Hematopoietic multipotent progenitor cell (in vitro differentiated cells): Measurements from ENCODE around the gene OR4M1. TPM values are rescaled to one million over a fixed set of nuclear protein-coding genes. Genes with fewer than 3 reads are reported as not detected.
"Not testable (repeated sequence)": the region's sequence is repeated elsewhere in the genome, so short reads cannot be mapped to it uniquely, and the experiment has no call there.

Experiments
- DNase-seq, 3 donors: peaks; one replicate each; pipeline ENCODE4 v3.0.0-alpha.2; 2011 to 2015; ENCODE audit warnings: low read depth in 2 of 3, low spot score in 2 of 3
- total RNA-seq: library from RNA; depleted of rRNA; stranded (reverse); fragments of >200 nt; gene quantifications from one replicate; pipeline ENCODE4 v1.2.3, GENCODE V29; 2012

Gene OR4M1
- total RNA-seq: under 0.01 TPM

DNA sequence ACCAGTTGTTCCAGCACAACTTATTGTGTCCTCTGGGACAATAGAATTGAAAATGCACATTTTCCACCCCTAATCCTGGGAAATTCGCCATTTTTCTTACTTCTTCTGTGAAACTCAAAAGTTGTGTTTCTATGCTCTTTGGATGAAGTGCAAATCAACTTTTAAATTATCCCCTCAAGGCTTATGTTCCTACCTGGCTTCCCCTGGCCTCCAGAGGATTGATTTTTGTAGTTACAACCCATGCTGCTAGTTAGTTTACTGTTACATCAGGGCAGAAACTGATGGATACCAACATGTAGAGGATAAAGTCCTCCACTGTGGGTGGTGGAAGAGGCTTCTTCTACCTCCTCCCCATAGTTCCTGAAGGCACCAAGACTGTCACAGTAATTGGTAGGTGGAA, at the start of gene OR4M1:
Gene OR4M1 (plus strand): TSS at position 301 of the 400 bp plus-strand sequence. CDS start 6,819 bp downstream, outside the sequence.
- not testable (repeated sequence) for DNase-seq

DNA sequence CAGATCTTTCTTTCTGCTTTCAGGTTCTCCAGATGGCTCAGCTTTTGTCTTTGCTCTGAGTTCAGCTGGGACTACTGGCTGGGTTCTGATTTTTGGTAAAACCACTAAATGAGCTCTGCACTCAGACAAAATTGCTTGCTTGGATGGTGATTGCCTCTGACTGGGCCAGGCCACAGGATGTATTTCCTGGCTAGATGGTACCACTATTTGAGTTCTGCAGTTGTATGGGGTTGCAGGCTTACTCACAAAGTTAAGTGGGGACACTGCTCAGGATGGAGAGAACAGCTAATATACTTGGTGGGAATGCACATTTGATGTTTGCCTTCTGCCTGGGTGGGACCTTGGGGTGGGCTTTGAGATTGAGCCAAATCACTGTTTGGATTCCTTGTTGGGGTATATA, 43.9 kb upstream of the OR4M1 start:
- no peak for DNase-seq

DNA sequence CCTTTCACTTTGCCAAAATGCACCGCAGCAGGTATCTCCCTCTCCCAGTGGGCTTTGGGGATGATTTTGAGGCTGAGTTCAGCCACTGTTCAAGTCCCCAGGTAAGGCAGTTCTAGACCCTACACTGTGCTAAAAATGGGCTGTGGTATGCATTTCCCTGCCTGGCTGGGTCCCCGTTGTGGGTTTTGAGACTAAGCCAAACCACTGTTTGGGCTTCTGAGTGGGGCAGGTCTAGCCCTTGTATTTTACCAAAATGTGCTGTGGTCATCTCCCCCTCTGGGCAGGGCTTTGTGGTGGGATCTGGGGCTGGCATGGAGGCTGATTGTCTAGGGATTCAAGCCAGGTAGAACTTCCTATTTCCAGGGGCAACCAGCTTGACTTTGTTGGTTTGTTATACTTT, 43.5 kb upstream of the OR4M1 start:
- no peak for DNase-seq

DNA sequence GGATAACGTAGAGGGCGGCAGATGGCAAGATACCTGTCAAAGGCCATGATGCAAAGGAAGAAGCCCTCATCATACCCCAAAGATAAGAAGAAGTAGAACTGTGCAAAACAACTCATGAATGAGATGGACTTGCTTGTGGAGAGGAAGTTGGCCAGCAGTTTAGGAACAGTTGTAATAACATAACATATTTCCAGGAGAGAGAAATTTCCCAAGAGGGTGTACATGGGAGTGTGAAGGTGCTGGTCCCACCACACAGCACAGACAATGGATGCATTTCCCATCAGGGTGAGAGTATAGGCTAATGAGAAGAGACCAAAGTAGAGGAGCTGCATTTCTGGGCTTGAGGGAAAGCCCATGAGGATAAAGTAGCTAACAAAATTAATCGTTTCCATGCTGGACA, 39.4 kb upstream of the OR4M1 start:
- not testable (repeated sequence) for DNase-seq

DNA sequence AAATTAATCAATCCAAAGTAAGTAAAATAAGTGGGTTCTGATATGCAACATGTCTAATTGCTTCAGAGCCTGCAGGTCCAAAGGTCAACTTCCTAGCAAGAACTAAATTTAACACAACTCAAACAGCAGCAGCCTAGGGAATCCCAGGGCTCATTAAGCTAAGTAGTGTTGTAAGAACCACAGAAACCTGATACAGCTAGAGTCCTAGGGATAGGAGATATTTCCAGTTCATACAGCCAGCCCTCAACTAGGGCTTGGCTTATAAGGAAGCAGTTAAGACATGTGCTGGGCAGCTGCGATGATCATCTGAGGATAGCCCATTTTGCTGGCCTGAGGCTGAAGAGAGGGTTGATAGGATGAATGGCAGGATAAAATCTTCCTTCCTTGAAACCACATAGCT, 30.0 kb upstream of the OR4M1 start, which contains the start of gene OR4Q3:
Gene OR4Q3 (plus strand): TSS at position 316 of the 400 bp plus-strand sequence.
- no peak for DNase-seq

DNA sequence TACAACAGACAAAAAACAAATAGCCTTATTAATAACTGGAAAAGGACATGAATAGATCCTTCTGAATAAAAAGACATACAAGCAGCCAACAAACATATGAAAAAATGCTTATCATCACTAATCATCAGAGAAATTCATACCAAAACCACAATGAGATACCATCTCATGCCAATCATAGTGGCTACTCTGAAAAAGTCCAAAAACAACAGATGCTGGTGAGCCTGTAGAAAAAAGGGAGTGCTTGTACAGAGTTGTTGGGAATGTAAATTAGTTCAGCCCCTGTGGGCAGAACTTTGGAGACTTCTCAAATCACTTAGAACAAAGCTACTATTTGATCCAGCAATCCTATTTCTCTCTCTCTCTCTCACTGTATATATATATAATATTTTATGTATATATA, 21.0 kb upstream of the OR4M1 start:
- not testable (repeated sequence) for DNase-seq

DNA sequence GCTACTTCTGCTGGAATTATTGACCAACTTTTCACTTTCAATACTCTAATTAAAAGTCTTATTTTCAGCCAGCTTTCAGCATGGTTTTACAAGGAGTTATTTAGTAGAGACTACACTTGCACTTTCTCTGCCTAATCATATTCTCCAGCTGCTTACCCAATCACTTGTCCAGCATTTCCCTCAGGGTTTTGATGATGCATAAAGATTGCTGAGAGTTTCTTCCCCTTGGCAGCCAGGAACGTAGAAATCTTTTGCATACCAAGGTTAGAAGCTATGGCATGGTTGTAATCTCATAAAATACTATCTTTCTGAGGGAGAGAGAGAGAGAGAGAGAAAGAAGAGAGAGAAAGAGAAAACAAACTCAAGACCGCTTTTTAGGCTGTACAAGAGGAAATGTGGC, 19.1 kb upstream of the OR4M1 start:
- no peak for DNase-seq

GRCh38 chr14:19771491-19771890, 1.8 kb upstream of the OR4M1 start:
- DNase-seq: not testable (repeated sequence)

DNA sequence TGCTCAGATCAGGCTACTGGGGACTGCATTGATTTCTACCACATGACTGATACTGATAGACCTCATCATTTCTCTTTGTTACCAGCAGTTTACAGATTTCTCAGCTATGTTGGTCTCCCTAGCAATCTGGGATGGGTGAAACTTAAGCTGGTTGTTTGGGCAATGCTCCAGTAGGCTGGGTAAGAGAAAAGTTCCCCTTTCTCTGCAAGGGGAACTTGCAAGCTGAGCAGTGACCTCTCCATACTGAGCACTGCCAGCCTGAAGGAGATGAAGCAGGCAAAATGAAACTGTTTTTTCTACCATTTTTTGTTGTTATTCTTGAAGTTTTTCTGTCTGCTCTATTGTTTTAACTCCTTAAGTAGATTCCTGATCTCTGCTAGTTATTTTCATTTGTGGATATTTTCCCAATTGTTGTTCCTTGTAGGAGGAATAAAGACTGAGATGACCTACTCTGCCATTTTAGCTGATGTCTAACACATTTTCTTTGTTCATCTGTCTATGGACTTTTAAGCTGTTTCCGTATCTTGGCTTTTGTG, 1.3 kb upstream of the OR4M1 start:
- DNase-seq: no peak

- not testable (repeated sequence) for DNase-seq
Observed at GRCh38 chr14:19772454-19772853, 850 bp upstream of the OR4M1 start.

- DNase-seq: no peak
Observed at GRCh38 chr14:19775587-19775986, 2.3 kb downstream of the OR4M1 start.

DNA sequence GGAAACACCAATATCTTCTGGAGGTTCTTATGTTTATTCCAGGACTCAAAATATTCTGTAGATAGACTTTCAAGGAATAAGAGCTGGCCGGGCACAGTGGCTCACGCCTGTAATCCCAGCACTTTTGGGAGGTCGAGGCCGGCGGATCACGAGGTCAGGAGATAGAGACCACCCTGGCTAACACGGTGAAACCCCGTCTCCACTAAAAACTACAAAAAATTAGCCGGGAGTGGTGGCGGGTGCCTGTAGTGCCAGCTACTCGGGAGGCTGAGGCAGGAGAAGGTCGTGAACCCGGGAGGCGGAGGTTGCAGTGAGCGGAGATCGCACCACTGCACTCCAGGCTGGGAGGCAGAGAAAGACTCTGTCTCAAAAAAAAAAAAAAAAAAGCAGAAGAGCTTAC, 12.5 kb downstream of the OR4M1 start:
- not testable (repeated sequence) for DNase-seq

DNA sequence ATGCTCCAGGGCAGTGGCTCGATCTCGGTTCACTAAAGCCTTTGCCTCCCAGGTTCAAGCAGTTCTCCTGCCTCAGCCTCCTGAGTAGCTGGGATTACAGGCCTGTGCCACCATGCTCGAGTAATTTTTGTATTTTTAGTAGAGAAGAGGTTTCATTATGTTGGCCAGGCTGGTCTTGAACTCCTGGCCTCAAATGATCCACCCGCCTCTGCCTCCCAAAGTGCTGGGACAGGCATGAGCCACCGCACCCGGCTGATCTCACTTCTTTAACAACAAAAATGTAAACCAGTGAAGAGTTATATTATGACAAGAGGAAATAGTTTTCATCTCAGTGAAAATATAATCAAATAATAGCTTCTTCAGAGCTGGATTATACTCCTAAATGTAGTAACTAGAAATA, 14.0 kb downstream of the OR4M1 start:
- DNase-seq: not testable (repeated sequence)

DNA sequence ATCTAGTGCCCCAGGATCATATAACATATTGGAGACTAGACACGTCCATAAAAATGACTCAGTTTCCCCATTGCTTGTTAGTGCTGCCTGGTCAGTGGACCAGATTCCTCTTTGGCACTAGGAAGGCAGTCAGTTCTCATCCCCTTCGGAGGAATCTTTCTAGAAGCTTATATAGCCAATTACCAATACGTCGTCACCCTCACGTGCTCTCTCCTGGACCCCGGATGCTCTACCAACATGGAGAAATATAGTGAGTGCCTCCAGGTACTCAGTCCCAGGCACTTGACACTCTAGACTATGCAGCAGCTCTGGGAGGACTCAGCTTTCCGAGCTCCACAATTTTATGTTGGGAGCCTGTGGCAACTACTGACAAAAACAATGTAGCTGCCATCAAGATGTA, 14.8 kb downstream of the OR4M1 start:
- not testable (repeated sequence) for DNase-seq

DNA sequence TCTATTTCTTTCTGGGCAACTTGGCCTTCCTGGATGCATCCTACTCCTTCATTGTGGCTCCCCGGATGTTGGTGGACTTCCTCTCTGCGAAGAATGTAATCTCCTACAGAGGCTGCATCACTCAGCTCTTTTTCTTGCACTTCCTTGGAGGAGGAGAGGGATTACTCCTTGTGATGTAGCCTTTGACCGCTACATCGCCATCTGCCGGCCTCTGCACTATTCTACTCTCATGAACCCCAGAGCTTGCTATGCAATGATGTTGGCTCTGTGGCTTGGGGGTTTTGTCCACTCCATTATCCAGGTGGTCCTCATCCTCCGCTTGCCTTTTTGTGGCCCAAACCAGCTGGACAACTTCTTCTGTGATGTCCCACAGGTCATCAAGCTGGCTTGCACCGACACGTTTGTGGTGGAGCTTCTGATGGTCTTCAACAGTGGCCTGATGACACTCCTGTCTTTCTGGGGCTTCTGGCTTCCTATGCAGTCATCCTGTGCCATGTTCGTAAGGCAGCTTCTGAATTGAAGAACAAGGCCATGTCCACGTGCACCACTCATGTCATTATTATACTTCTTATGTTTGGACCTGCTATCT, 23.3 kb downstream of the OR4M1 start:
- not testable (repeated sequence) for DNase-seq

GRCh38 chr14:19799880-19800279, 26.6 kb downstream of the OR4M1 start:
- no peak for DNase-seq

GRCh38 chr14:19800282-19801117, 27.2 kb downstream of the OR4M1 start:
- no peak for DNase-seq

DNA sequence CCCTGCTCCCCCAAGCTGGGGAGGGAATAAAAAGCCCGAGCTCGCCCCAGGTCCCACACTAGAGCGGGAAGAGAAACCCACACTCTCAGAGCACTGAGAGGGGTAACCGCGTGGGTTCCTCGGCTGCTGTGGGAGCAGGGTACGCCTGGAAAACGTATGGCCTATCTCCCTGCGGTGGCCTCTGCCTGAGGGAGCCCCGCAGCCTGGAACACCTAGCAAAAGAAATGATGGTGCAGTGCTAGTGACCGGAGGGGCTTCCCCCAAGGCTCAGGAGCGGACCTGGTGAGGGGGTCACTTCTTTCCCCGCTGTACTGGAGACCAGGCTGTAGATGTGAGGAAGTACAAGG, 27.8 kb downstream of the OR4M1 start:
- no peak for DNase-seq

- DNase-seq: not testable (repeated sequence)
Observed at GRCh38 chr14:19803470-19803869, 30.2 kb downstream of the OR4M1 start, which contains the start of gene OR4N2. Gene OR4N2 (plus strand): TSS chr14:19803770. CDS start chr14:19827449, 23,679 bp downstream.

DNA sequence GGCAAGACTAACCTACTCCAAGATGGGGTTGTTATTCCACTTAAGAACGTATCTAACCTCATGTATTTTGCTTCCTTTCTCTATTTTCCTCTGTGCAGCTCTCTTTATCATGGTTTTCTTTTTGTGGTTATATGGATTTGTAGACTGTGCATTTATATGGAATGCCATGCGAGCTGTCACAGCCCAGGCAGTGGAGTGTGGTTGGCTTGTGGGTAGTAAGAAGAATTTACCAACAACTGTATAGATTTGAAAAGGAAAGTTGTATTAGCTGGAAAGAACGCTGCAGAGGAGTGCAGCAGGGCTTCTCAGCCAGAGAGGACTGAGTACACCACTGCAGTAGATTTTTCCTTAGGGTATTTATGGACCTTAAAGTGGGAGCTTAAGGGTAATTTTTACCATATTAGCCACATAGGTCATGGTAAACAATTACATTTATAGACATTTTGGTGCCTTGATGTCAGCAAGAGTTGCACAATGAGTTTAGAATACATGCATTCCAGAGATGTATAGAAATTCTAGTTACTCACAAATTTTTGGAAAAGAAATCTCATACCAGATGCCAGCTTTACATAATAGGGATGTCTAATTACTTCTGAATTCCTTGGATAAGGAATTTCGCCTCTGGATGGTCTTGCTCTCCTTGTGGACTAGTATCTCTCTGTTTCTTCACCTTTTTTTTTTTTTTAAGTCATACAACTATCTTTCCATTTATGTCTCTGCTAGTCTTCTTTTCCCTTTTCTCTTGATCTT, 40.0 kb downstream of the OR4M1 start:
- not testable (repeated sequence) for DNase-seq

- not testable (repeated sequence) for DNase-seq
Observed at GRCh38 chr14:19819879-19820278, 46.6 kb downstream of the OR4M1 start.
